Activated CD8-positive, alpha-beta memory T cell treated with anti-CD3 and anti-CD28 coated beads, Interleukin-2, amount 10 ng/mL, durations not matched to agents 7 days and 5 days (primary cell): ENCODE results near the gene CNTNAP2. TPM values are rescaled to one million over a fixed set of nuclear protein-coding genes. Genes with fewer than 3 reads are reported as not detected.

Source experiments
- ATAC-seq: fragments of 150-1000 bp; cut with Tn5 transposase; one replicate; pipeline ENCODE4 v1.10.0; 2021; ENCODE audit warnings: moderate library complexity
- CTCF ChIA-PET: fragments of 350-600 bp; sonication (Branson Sonifier 250); formaldehyde crosslinking; loops from one replicate; lab custom pipeline; 2021; ENCODE audit warnings: antibody characterized with exemption; lab: Charles Lee
- DNase-seq: peaks from one replicate; pipeline ENCODE4 v3.0.0-alpha.2; 2020
- H3K27ac Mint-ChIP-seq: one replicate; pipeline ENCODE4 v1.8.0; 2021; ENCODE audit warnings: mild to moderate bottlenecking, mixed read lengths
- H3K27me3 Mint-ChIP-seq: one replicate; pipeline ENCODE4 v1.8.0; 2021; ENCODE audit warnings: mixed read lengths
- H3K36me3 Mint-ChIP-seq: one replicate; pipeline ENCODE4 v1.8.0; 2021; ENCODE audit warnings: mild to moderate bottlenecking, mixed read lengths
- H3K4me1 Mint-ChIP-seq: one replicate; pipeline ENCODE4 v1.8.0; 2021; ENCODE audit warnings: mixed read lengths
- H3K4me3 Mint-ChIP-seq: one replicate; pipeline ENCODE4 v1.8.0; 2021; ENCODE audit warnings: mild to moderate bottlenecking, moderate library complexity, mixed read lengths
- H3K9me3 Mint-ChIP-seq: one replicate; pipeline ENCODE4 v1.8.0; 2022; ENCODE audit warnings: low read depth, mixed read lengths
- total RNA-seq, 2 experiments: library from RNA; stranded (reverse); gene quantifications; one replicate each; pipeline ENCODE4 v1.2.3, GENCODE V29; 2021

Gene CNTNAP2
- total RNA-seq, 2 experiments from 2014 or later, result not detected

- DNase-seq, result no peak
- CTCF ChIA-PET, result no interaction called here
- ATAC-seq, result no peak
- no peaks in the 10 kb centered on the region for H3K4me1 Mint-ChIP-seq
- H3K27ac Mint-ChIP-seq, result no peak overlapping the region
- no peaks in the 10 kb centered on the region for H3K36me3 Mint-ChIP-seq
- no peak overlapping the region for H3K4me3 Mint-ChIP-seq
- H3K9me3 Mint-ChIP-seq, result no peaks in the 10 kb centered on the region
- H3K27me3 Mint-ChIP-seq, result no peaks in the 10 kb centered on the region
Measured at GRCh38 chr7:148155000-148155399, 2038.4 kb downstream of the CNTNAP2 start.

DNA sequence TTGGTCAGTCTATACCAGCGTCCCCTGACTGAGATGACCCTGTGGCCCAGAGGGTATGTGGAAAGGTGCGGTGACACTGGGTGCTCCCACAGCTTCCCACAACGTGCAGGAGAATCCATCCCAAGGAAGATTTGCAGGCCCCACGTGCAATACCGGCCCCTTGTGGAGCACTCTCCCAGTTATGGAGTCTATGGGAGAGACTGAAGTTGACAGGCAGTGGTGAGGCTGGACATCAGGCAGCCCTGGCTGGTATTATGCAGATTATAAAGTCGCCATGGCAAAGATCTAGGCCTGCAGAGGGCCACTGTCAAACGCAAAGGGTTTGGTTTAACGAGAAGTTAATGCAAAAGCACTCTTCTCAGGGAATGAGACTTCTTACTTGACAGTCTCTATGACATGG lies 2039.2 kb downstream of the CNTNAP2 start:
- no peak overlapping the region for H3K4me3 Mint-ChIP-seq
- H3K27ac Mint-ChIP-seq, result no peak overlapping the region
- H3K9me3 Mint-ChIP-seq, result no peaks in the 10 kb centered on the region
- DNase-seq, result no peak
- H3K4me1 Mint-ChIP-seq, result no peaks in the 10 kb centered on the region
- no peaks in the 10 kb centered on the region for H3K36me3 Mint-ChIP-seq
- CTCF ChIA-PET, result no interaction called here
- no peak for ATAC-seq
- no peaks in the 10 kb centered on the region for H3K27me3 Mint-ChIP-seq

DNA sequence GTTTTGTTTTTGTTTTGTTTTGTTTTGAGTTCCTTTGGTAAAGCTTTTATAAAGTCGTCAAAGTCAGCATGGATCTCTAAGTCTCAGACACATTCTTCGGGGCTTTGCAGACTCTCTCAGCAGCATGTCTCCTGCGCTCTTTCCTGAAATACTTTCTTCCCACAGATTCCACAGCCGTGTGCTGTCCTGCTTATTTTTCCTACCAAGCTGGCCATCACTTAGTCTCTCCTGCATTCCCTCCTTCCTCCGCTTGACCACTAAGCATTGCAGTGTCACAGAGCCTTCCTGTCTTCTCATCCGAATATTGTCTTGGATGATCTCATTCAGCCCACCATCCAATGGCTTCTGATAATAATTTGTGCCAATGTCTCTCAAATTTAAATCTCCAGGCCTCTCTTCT lies 2039.6 kb downstream of the CNTNAP2 start:
- CTCF ChIA-PET, result no interaction called here

GRCh38 chr7:148159331-148159730 lies 2042.7 kb downstream of the CNTNAP2 start:
- H3K4me1 Mint-ChIP-seq, result no peaks in the 10 kb centered on the region
- no peaks in the 10 kb centered on the region for H3K9me3 Mint-ChIP-seq
- H3K4me3 Mint-ChIP-seq, result no peak overlapping the region
- no peaks in the 10 kb centered on the region for H3K36me3 Mint-ChIP-seq
- no peak for ATAC-seq
- H3K27ac Mint-ChIP-seq, result no peak overlapping the region
- CTCF ChIA-PET, result no interaction called here
- DNase-seq, result no peak
- H3K27me3 Mint-ChIP-seq, result no peaks in the 10 kb centered on the region

More for the DNA sequence above, 2039.6 kb downstream of the CNTNAP2 start:
- no peak for DNase-seq
- no peak overlapping the region for H3K4me3 Mint-ChIP-seq
- no peaks in the 10 kb centered on the region for H3K27me3 Mint-ChIP-seq
- no peak for ATAC-seq
- no peak overlapping the region for H3K27ac Mint-ChIP-seq
- no peaks in the 10 kb centered on the region for H3K4me1 Mint-ChIP-seq
- H3K9me3 Mint-ChIP-seq, result no peaks in the 10 kb centered on the region
- no peaks in the 10 kb centered on the region for H3K36me3 Mint-ChIP-seq

- H3K27ac Mint-ChIP-seq, result no peak overlapping the region
- H3K9me3 Mint-ChIP-seq, result no peaks in the 10 kb centered on the region
- no peak for DNase-seq
- no peak overlapping the region for H3K4me3 Mint-ChIP-seq
- no peaks in the 10 kb centered on the region for H3K27me3 Mint-ChIP-seq
- no peaks in the 10 kb centered on the region for H3K4me1 Mint-ChIP-seq
- CTCF ChIA-PET, result no interaction called here
- no peaks in the 10 kb centered on the region for H3K36me3 Mint-ChIP-seq
- no peak for ATAC-seq
Measured at GRCh38 chr7:148161776-148162175, 2045.2 kb downstream of the CNTNAP2 start.

GRCh38 chr7:148162808-148163207 lies 2046.2 kb downstream of the CNTNAP2 start:
- Mint-ChIP-seq H3K4me3 (no peak overlapping the region), H3K9me3 (no peaks in the 10 kb centered on the region), H3K36me3 (no peaks in the 10 kb centered on the region), H3K27me3 (no peaks in the 10 kb centered on the region), H3K27ac (no peak overlapping the region), H3K4me1 (no peaks in the 10 kb centered on the region)
- DNase-seq (no peak), ATAC-seq (no peak)
- CTCF ChIA-PET, result no interaction called here

- ATAC-seq, result no peak
- H3K27me3 Mint-ChIP-seq, result no peaks in the 10 kb centered on the region
- H3K36me3 Mint-ChIP-seq, result no peaks in the 10 kb centered on the region
- CTCF ChIA-PET, result no interaction called here
- DNase-seq, result no peak
- no peaks in the 10 kb centered on the region for H3K9me3 Mint-ChIP-seq
- H3K4me3 Mint-ChIP-seq, result no peak overlapping the region
- no peaks in the 10 kb centered on the region for H3K4me1 Mint-ChIP-seq
- no peak overlapping the region for H3K27ac Mint-ChIP-seq
Measured at GRCh38 chr7:148163246-148163645, 2046.6 kb downstream of the CNTNAP2 start.

DNA sequence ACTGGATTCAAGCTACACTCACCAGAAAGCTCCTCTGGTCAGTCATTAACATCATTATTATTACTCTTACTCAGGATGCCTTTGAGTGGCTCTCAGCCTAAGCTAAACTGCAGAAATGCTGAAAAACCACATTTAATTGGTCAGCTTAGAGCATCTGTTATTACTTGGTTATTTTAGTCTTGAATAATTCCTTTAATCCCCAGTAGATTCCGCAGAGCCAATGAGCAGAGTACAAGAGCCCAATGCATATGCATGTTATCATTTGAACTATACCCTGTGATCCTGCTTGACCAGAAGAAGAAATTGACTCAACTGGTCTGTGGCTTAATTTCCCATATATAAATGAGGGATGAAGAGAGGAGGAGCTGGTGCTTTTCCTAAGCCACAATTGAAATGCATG lies 2056.3 kb downstream of the CNTNAP2 start:
- no peak overlapping the region for H3K27ac Mint-ChIP-seq
- ATAC-seq, result no peak
- no peaks in the 10 kb centered on the region for H3K9me3 Mint-ChIP-seq
- no peak for DNase-seq
- CTCF ChIA-PET, result no interaction called here
- no peaks in the 10 kb centered on the region for H3K4me1 Mint-ChIP-seq
- no peak overlapping the region for H3K4me3 Mint-ChIP-seq
- no peaks in the 10 kb centered on the region for H3K36me3 Mint-ChIP-seq
- no peaks in the 10 kb centered on the region for H3K27me3 Mint-ChIP-seq

- H3K36me3 Mint-ChIP-seq, result no peaks in the 10 kb centered on the region
- ATAC-seq, result no peak
- no peak overlapping the region for H3K27ac Mint-ChIP-seq
- H3K27me3 Mint-ChIP-seq, result no peaks in the 10 kb centered on the region
- CTCF ChIA-PET, result no interaction called here
- no peak overlapping the region for H3K4me3 Mint-ChIP-seq
- H3K4me1 Mint-ChIP-seq, result no peaks in the 10 kb centered on the region
- no peaks in the 10 kb centered on the region for H3K9me3 Mint-ChIP-seq
- DNase-seq, result no peak
Measured at GRCh38 chr7:148173369-148173768, 2056.8 kb downstream of the CNTNAP2 start.

- H3K27me3 Mint-ChIP-seq, result no peaks in the 10 kb centered on the region
- DNase-seq (no peak), ATAC-seq (no peak)
- H3K27ac Mint-ChIP-seq, result no peak overlapping the region
- H3K4me1 Mint-ChIP-seq, result no peaks in the 10 kb centered on the region
- H3K4me3 Mint-ChIP-seq, result no peak overlapping the region
- no peaks in the 10 kb centered on the region for H3K36me3 Mint-ChIP-seq
- CTCF ChIA-PET, result no interaction called here
- H3K9me3 Mint-ChIP-seq, result no peaks in the 10 kb centered on the region
Measured at GRCh38 chr7:148174376-148174775, 2057.8 kb downstream of the CNTNAP2 start.

GRCh38 chr7:148175512-148175911 lies 2058.9 kb downstream of the CNTNAP2 start:
- H3K9me3 Mint-ChIP-seq, result no peaks in the 10 kb centered on the region

DNA sequence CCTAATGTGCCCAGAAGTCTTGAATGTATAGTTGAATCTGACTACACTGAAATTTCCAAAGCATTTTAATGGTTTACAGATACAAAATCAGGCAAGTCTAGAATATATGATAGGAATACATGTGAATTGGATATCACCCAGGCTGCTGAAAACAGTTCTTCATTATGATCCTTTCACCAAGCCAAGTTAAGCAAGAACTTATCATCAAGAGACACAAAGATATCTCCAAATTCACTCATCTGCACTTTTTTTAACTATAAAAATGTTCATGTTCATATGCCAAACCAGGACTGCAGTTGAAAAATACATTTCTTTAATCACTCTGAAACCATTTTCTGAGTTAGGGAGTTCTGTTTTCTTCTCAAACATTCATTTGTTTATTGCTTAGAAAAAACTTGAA lies 2061.4 kb downstream of the CNTNAP2 start:
- DNase-seq (no peak), ATAC-seq (no peak)
- Mint-ChIP-seq H3K4me3 (no peak overlapping the region), H3K36me3 (no peaks in the 10 kb centered on the region), H3K9me3 (no peaks in the 10 kb centered on the region), H3K27ac (no peak overlapping the region), H3K27me3 (no peaks in the 10 kb centered on the region), H3K4me1 (no peaks in the 10 kb centered on the region)
- CTCF ChIA-PET, result no interaction called here

More at GRCh38 chr7:148175512-148175911, 2058.9 kb downstream of the CNTNAP2 start:
- Mint-ChIP-seq H3K4me1 (no peaks in the 10 kb centered on the region), H3K27ac (no peak overlapping the region), H3K4me3 (no peak overlapping the region), H3K27me3 (no peaks in the 10 kb centered on the region), H3K36me3 (no peaks in the 10 kb centered on the region)
- CTCF ChIA-PET, result no interaction called here
- DNase-seq (no peak), ATAC-seq (no peak)

DNA sequence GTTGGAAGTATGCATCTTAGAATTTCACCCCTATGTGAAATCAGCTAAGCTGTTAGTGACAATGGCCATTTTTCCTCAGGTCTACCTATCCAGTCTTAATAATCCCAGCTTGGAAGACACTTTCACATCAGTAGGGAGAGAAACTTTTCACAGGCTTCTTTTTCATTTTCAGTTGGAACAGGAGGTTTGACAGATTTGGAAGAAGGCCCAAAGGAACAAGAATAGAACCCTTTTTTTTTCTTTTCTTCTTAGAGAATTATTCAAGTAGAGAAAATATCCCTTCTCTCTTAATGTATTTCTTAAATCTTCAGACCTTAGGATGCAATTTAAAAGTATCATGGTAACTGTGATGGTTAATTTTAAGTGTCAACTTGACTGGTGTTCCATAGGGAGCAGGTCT lies 2063.5 kb downstream of the CNTNAP2 start:
- no peaks in the 10 kb centered on the region for H3K27me3 Mint-ChIP-seq
- no peaks in the 10 kb centered on the region for H3K9me3 Mint-ChIP-seq
- H3K4me3 Mint-ChIP-seq, result no peak overlapping the region
- no peaks in the 10 kb centered on the region for H3K36me3 Mint-ChIP-seq
- DNase-seq, result no peak
- CTCF ChIA-PET, result no interaction called here
- no peak overlapping the region for H3K27ac Mint-ChIP-seq
- no peaks in the 10 kb centered on the region for H3K4me1 Mint-ChIP-seq
- no peak for ATAC-seq

GRCh38 chr7:148182264-148182663 lies 2065.7 kb downstream of the CNTNAP2 start:
- CTCF ChIA-PET, result no interaction called here

GRCh38 chr7:148185041-148185440 lies 2068.4 kb downstream of the CNTNAP2 start:
- CTCF ChIA-PET, result no interaction called here
- no peak overlapping the region for H3K4me3 Mint-ChIP-seq
- H3K4me1 Mint-ChIP-seq, result no peaks in the 10 kb centered on the region
- no peak for DNase-seq
- no peaks in the 10 kb centered on the region for H3K36me3 Mint-ChIP-seq
- no peak for ATAC-seq
- no peaks in the 10 kb centered on the region for H3K27me3 Mint-ChIP-seq
- no peaks in the 10 kb centered on the region for H3K9me3 Mint-ChIP-seq
- H3K27ac Mint-ChIP-seq, result no peak overlapping the region

More at GRCh38 chr7:148182264-148182663, 2065.7 kb downstream of the CNTNAP2 start:
- DNase-seq (no peak), ATAC-seq (no peak)
- Mint-ChIP-seq H3K4me3 (no peak overlapping the region), H3K27me3 (no peaks in the 10 kb centered on the region), H3K36me3 (no peaks in the 10 kb centered on the region), H3K9me3 (no peaks in the 10 kb centered on the region), H3K4me1 (no peaks in the 10 kb centered on the region), H3K27ac (no peak overlapping the region)
